Measurements from ENCODE around the gene BIVM. TPM values are rescaled to one million over a fixed set of nuclear protein-coding genes. Genes with fewer than 3 reads are reported as not detected.

BIVM gene
- polyA plus RNA-seq, 1 of the 3 experiments (the other 2 are of a cell fraction) = 8.8 TPM

DNA sequence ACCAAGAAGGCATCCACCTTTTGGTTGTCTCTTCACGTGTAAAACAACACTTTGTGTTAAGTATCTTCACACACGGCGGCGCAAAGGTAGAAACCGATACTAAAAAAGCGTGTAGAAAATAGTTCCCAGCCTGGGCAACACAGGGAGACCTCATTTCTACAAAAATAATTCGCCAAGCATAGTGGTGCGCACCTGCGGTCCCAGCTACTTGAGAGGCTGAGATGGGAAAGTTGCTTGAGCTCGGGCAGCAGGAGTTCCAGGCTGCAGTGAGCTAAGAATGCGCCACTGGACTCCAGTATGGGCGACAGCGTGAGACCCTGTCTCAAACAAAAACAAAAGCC, 46.3 kb downstream of the BIVM start:
- Histone ChIP-seq H3F3A (replicated peaks; ENCODE audit: insufficient read depth) (peaks cover 18% of the 10 kb centered on the region), H3K9me2 (no peaks in the 10 kb centered on the region), H3K4me1 (ENCODE audit: control insufficient read depth in 1 of 2, insufficient read depth in 2 of 2, low read depth in 1 of 2, low read length in 1 of 2) (peaks cover 0 to 12% of the 10 kb centered on the region in 2 experiments; a peak in 3 of 4 replicates), H3K9me3 (no peaks in the 10 kb centered on the region), H3K9ac (peak overlapping the region; percentile 89), H2AFZ (ENCODE audit: low read depth) (peak overlapping the region; percentile 96), H3K79me2 (ENCODE audit: insufficient read depth) (peaks cover 41% of the 10 kb centered on the region), H4K20me1 (ENCODE audit: insufficient read depth) (peaks cover 11% of the 10 kb centered on the region; the same call in 1 of the 2 replicates), H3K4me2 (peak overlapping the region; percentile 91), H3K36me3 (replicated peaks in 1 of 2; ENCODE audit: control insufficient read depth in 1 of 2, insufficient read depth in 2 of 2, low read length in 1 of 2) (peaks cover 17 to 19% of the 10 kb centered on the region in 2 experiments), H3K27ac (ENCODE audit: low read depth in 2 of 2, low read length in 1 of 2) (peak overlapping the region; percentile 87 to 96), H3K27me3 (ENCODE audit: insufficient read depth) (no peaks in the 10 kb centered on the region), H3K4me3 (ENCODE audit: low read depth in 2 of 2, low read length in 1 of 2) (peak overlapping the region; percentile 96 to 99)
- TF ChIP-seq NFIC (IDR thresholded peaks at IDR 0.05; ENCODE audit: borderline replicate concordance) = no peak
- TF ChIP-seq USF2 (IDR thresholded peaks at IDR 0.05; ENCODE audit: borderline replicate concordance, low read depth, low read length) = no peak
- no peak for TF ChIP-seq YY1 (IDR thresholded peaks at IDR 0.05; ENCODE audit: low read depth)
- TF ChIP-seq EZH2phosphoT487 (IDR thresholded peaks at IDR 0.05; ENCODE audit: borderline replicate concordance, low read depth) = no peak
- no peak for TF ChIP-seq MXI1 (IDR thresholded peaks at IDR 0.05; ENCODE audit: low read depth, low read length)
- no peak for TF ChIP-seq FOXJ3 (CRISPR knock-in tag; IDR thresholded peaks at IDR 0.05)
- TF ChIP-seq TEAD4 (IDR thresholded peaks at IDR 0.05; ENCODE audit: borderline replicate concordance, insufficient read depth) = no peak
- TF ChIP-seq, protein P1, sequence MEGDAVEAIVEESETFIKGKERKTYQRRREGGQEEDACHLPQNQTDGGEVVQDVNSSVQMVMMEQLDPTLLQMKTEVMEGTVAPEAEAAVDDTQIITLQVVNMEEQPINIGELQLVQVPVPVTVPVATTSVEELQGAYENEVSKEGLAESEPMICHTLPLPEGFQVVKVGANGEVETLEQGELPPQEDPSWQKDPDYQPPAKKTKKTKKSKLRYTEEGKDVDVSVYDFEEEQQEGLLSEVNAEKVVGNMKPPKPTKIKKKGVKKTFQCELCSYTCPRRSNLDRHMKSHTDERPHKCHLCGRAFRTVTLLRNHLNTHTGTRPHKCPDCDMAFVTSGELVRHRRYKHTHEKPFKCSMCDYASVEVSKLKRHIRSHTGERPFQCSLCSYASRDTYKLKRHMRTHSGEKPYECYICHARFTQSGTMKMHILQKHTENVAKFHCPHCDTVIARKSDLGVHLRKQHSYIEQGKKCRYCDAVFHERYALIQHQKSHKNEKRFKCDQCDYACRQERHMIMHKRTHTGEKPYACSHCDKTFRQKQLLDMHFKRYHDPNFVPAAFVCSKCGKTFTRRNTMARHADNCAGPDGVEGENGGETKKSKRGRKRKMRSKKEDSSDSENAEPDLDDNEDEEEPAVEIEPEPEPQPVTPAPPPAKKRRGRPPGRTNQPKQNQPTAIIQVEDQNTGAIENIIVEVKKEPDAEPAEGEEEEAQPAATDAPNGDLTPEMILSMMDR (IDR thresholded peaks at IDR 0.05) = no peak
- WGBS (ENCODE audit: low lambda C conversion rate) = 1% methylated on average over 12 of the region's 13 CpGs
- ChIA-PET POLR2A (interaction anchor here (0.8 to 2.1 kb wide), 5 partner anchors 14 to 253 kb away, joined by 3 to 20 read pairs (median 8); partner anchors contain the start of genes TEX30 and TPP2), CTCF (interaction anchor here (0.9 to 6.9 kb wide), 12 partner anchors 11 to 1700 kb away, joined by 3 to 70 read pairs (median 5); partner anchors contain the start of genes BIVM, POGLUT2 and TEX30)
- no peak for DNase-seq

DNA sequence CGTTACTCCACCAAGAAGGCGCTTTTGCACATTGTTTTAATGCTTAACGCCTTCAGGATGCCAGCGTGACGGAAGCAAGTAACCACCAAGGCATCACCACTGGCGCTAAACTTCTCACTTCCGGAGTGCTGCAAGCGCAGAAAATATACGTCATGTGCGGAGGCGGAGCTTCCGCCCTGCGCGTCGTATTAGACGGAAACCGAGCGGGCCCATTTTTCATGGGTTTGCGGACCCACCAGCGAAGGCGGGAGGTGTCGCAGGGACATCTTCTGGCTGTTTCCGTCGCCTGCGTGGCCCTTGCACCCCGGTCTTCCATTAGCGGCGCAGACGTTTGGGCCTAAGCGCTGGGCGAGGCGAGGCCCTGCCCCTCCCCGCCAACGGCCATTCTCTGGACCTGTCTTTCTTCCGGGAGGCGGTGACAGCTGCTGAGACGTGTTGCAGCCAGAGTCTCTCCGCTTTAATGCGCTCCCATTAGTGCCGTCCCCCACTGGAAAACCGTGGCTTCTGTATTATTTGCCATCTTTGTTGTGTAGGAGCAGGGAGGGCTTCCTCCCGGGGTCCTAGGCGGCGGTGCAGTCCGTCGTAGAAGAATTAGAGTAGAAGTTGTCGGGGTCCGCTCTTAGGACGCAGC, 46.8 kb downstream of the BIVM start, which contains the start of gene ERCC5:
Gene ERCC5, plus strand, starts transcription at position 403 of the 631 bp plus-strand sequence. CDS start 235 bp downstream, outside the sequence.
- Histone ChIP-seq H3K36me3 (replicated peaks in 1 of 2; ENCODE audit: control insufficient read depth in 1 of 2, insufficient read depth in 2 of 2, low read length in 1 of 2) (peaks cover 16 to 19% of the 10 kb centered on the region in 2 experiments), H3K27ac (ENCODE audit: low read depth in 2 of 2, low read length in 1 of 2) (peak within 1 kb of the TSS; percentile 87 to 96), H3K4me2 (peak within 1 kb of the TSS; percentile 91), H3K4me3 (ENCODE audit: low read depth in 2 of 2, low read length in 1 of 2) (peak within 1 kb of the TSS; percentile 96 to 99), H3K4me1 (ENCODE audit: control insufficient read depth in 1 of 2, insufficient read depth in 2 of 2, low read depth in 1 of 2, low read length in 1 of 2) (peaks cover 0 to 12% of the 10 kb centered on the region in 2 experiments; a peak in 3 of 4 replicates), H3K9me2 (no peaks in the 10 kb centered on the region), H3F3A (replicated peaks; ENCODE audit: insufficient read depth) (peaks cover 18% of the 10 kb centered on the region), H3K27me3 (ENCODE audit: insufficient read depth) (no peaks in the 10 kb centered on the region), H3K9me3 (no peaks in the 10 kb centered on the region), H2AFZ (ENCODE audit: low read depth) (peak within 1 kb of the TSS; percentile 96), H4K20me1 (ENCODE audit: insufficient read depth) (peaks cover 11% of the 10 kb centered on the region; the same call in 1 of the 2 replicates), H3K9ac (peak within 1 kb of the TSS; percentile 89), H3K79me2 (ENCODE audit: insufficient read depth) (peaks cover 45% of the 10 kb centered on the region)
- ChIA-PET CTCF (interaction anchor here (0.6 to 6.9 kb wide), 17 partner anchors 12 to 1701 kb away, joined by 3 to 70 read pairs (median 4); partner anchors contain the start of genes BIVM, POGLUT2 and TEX30), POLR2A (interaction anchor here (0.8 to 2.1 kb wide), 5 partner anchors 14 to 254 kb away, joined by 3 to 20 read pairs (median 8); partner anchors contain the start of genes TEX30 and TPP2)
- peak; percentile 81 for DNase-seq
- WGBS (ENCODE audit: low lambda C conversion rate) = under 1% methylated on average over 21 of the region's 49 CpGs
- peak; percentile 99 for TF ChIP-seq ELF1 (IDR thresholded peaks at IDR 0.05)
- TF ChIP-seq RFX5 (IDR thresholded peaks at IDR 0.05; ENCODE audit: low read length) = peak; percentile 45; the same call in 1 of the 2 replicates
- TF ChIP-seq NRF1 (IDR thresholded peaks at IDR 0.05; ENCODE audit: low read depth, low read length) = peak; percentile 28; the same call in 1 of the 2 replicates
- peak; percentile 62; the same call in 1 of the 2 replicates for TF ChIP-seq SIN3A (IDR thresholded peaks at IDR 0.05; ENCODE audit: borderline replicate concordance, low read depth, low read length)
- peak; percentile 94 for TF ChIP-seq GABPA (IDR thresholded peaks at IDR 0.05; ENCODE audit: low read depth)
- peak; percentile 92 for TF ChIP-seq MXI1 (IDR thresholded peaks at IDR 0.05; ENCODE audit: low read depth, low read length)
- TF ChIP-seq, protein P1 (IDR thresholded peaks at IDR 0.05) = no peak
- TF ChIP-seq FOXM1 (IDR thresholded peaks at IDR 0.05; ENCODE audit: low read depth) = no peak; the same call in 1 of the 2 replicates
- TF ChIP-seq FOXJ3 (CRISPR knock-in tag; IDR thresholded peaks at IDR 0.05) = peak; percentile 61; the same call in 1 of the 2 replicates
- TF ChIP-seq YY1 (IDR thresholded peaks at IDR 0.05; ENCODE audit: low read depth) = peak; percentile 71; the same call in 1 of the 2 replicates
- TF ChIP-seq, protein P2, sequence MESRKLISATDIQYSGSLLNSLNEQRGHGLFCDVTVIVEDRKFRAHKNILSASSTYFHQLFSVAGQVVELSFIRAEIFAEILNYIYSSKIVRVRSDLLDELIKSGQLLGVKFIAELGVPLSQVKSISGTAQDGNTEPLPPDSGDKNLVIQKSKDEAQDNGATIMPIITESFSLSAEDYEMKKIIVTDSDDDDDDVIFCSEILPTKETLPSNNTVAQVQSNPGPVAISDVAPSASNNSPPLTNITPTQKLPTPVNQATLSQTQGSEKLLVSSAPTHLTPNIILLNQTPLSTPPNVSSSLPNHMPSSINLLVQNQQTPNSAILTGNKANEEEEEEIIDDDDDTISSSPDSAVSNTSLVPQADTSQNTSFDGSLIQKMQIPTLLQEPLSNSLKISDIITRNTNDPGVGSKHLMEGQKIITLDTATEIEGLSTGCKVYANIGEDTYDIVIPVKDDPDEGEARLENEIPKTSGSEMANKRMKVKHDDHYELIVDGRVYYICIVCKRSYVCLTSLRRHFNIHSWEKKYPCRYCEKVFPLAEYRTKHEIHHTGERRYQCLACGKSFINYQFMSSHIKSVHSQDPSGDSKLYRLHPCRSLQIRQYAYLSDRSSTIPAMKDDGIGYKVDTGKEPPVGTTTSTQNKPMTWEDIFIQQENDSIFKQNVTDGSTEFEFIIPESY (IDR thresholded peaks at IDR 0.05; ENCODE audit: borderline replicate concordance, low read depth) = peak; percentile 53; the same call in 1 of the 2 replicates
- TF ChIP-seq, protein P3, sequence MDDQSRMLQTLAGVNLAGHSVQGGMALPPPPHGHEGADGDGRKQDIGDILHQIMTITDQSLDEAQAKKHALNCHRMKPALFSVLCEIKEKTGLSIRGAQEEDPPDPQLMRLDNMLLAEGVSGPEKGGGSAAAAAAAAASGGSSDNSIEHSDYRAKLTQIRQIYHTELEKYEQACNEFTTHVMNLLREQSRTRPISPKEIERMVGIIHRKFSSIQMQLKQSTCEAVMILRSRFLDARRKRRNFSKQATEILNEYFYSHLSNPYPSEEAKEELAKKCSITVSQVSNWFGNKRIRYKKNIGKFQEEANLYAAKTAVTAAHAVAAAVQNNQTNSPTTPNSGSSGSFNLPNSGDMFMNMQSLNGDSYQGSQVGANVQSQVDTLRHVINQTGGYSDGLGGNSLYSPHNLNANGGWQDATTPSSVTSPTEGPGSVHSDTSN (IDR thresholded peaks at IDR 0.05) = peak; percentile 45; the same call in 1 of the 2 replicates

All from SK-N-SH (cell line).